Thymus (tissue), 11 donors: ENCODE measurements around the gene MYO1D. TPM values are rescaled to one million over a fixed set of nuclear protein-coding genes. Genes with fewer than 3 reads are reported as not detected.

Experiments used
- DNase-seq, 9 donors: peaks; one replicate each; pipeline ENCODE4 v3.0.0-alpha.2; 2013; ENCODE audit warnings: low spot score in 9 of 9, low read depth in 6 of 9, missing footprints in 1 of 9
- H3K27ac ChIP-seq, 2 donors: one replicate each; pipeline ENCODE4 v1.5.1; 2013; ENCODE audit warnings: control low read depth in 1 of 2, low read depth in 1 of 2, low read length in 1 of 2, mild to moderate bottlenecking in 1 of 2, moderate library complexity in 1 of 2
- H3K27me3 ChIP-seq, 2 donors: one replicate each; pipeline ENCODE4 v1.5.1; 2013; ENCODE audit warnings: low read length in 1 of 2; ENCODE audit not compliant: control insufficient read depth in 2 of 2, insufficient read depth in 1 of 2
- H3K36me3 ChIP-seq, 2 donors: one replicate each; pipeline ENCODE4 v1.5.1; 2013; ENCODE audit warnings: low read length in 1 of 2, mild to moderate bottlenecking in 1 of 2, moderate library complexity in 1 of 2; ENCODE audit not compliant: control insufficient read depth in 2 of 2, insufficient read depth in 2 of 2
- H3K4me1 ChIP-seq, 2 donors: one replicate each; pipeline ENCODE4 v1.5.1; 2013; ENCODE audit warnings: low read length in 2 of 2; ENCODE audit not compliant: control insufficient read depth in 2 of 2, insufficient read depth in 2 of 2
- H3K4me3 ChIP-seq, 2 donors: one replicate each; pipeline ENCODE4 v1.5.1; 2013; ENCODE audit warnings: low read length in 2 of 2, control low read depth in 1 of 2, mild to moderate bottlenecking in 1 of 2
- H3K9me3 ChIP-seq, 2 donors: one replicate each; pipeline ENCODE4 v1.5.1; 2013; ENCODE audit warnings: low read length in 1 of 2, mild to moderate bottlenecking in 1 of 2; ENCODE audit not compliant: control insufficient read depth in 2 of 2, insufficient read depth in 1 of 2
- WGBS: extraction: QIAGEN DNeasy Blood & Tissue Kit; methylation state at CpG from one replicate; pipeline ENCODE4 v1.1.7; 2013; 5-methylcytosine and 5-hydroxymethylcytosine counted together
- polyA plus RNA-seq: library from polyadenylated mRNA; stranded (reverse); fragments of 200-250 nt; gene quantifications from one replicate; pipeline ENCODE4 v1.2.3, GENCODE V29; 2013
- total RNA-seq: library from RNA; stranded (reverse); fragments of 120-200 nt; gene quantifications from one replicate; pipeline ENCODE4 v1.2.4, GENCODE V29; 2013
- donor health status: healthy.

The MYO1D gene
- total and polyA plus RNA-seq, 2 donors, result 5.7 to 12.4 TPM

DNA sequence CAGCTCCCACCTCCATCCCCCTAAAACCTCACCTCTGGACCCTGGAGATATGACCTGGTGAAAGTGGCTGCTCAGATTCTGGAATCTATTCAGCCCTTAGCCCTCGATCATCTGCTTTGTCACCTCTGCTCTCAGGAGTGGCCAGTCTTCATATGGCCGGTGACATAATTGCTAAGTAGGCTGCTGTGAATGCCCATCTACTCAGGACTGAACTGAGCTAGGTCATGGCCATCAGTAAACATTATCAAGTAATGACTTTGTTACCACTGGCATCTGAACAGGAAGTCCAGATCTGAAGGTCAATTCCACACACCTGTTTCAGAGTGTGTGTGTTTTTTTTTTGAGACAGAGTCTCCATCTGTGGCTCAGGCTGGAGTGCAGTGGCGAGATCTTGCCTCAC, 311.5 kb downstream of the MYO1D start:
- no peaks in the 10 kb centered on the region for H3K9me3 ChIP-seq
- no peaks in the 10 kb centered on the region for H3K36me3 ChIP-seq
- 99% methylated on average over 3 of the region's 3 CpGs for WGBS
- H3K27me3 ChIP-seq, result no peaks in the 10 kb centered on the region
- no peak overlapping the region for H3K4me3 ChIP-seq
- H3K4me1 ChIP-seq, result peaks cover 0 to 4% of the 10 kb centered on the region in 2 donors
- DNase-seq, result no peak
- no peak overlapping the region for H3K27ac ChIP-seq

DNA sequence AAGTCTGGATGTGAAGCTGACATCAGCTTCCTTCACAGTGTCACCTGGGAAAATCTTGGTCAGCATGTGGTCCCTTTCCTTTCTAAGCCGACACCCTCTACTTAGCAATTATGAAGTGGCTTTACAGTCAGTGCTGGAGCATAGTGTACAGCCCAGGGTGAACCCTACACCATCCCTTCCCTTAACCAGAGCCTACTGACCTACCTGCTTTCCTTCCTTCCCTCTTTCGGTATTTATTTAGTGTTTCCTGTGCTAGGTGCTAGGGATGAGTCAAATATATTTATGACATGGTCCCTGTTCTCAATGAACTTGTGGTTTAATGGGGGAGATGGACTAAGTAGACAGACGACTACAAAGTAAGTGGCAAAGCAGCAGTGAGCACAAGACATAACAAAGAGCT, 312.6 kb downstream of the MYO1D start:
- Histone ChIP-seq H3K9me3 (no peaks in the 10 kb centered on the region), H3K4me1 (no peaks in the 10 kb centered on the region), H3K4me3 (no peak overlapping the region), H3K27me3 (no peaks in the 10 kb centered on the region), H3K36me3 (no peaks in the 10 kb centered on the region), H3K27ac (no peak overlapping the region)
- 87% methylated on average over 3 of the region's 3 CpGs for WGBS
- DNase-seq, result no peak

DNA sequence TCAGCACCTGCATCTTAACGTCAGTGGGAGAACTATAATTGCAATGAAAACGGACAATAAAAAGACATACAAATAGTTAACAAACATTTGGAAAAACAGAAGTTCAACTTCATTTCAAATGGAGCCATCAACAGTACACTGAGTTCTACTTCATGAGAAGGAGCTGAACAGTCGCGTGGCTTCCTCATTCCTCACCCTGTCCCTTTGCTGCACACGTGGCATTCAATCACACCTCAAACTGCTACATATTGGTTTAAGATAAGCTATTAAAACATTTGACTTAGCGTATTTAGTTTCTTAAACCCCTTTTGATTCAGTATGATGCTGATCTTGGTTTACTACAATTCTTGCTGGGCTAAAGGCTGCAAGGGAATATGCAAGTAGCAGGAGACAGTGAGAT, 313.3 kb downstream of the MYO1D start:
- DNase-seq, result no peak
- 92% methylated on average over 6 of the region's 6 CpGs for WGBS

DNA sequence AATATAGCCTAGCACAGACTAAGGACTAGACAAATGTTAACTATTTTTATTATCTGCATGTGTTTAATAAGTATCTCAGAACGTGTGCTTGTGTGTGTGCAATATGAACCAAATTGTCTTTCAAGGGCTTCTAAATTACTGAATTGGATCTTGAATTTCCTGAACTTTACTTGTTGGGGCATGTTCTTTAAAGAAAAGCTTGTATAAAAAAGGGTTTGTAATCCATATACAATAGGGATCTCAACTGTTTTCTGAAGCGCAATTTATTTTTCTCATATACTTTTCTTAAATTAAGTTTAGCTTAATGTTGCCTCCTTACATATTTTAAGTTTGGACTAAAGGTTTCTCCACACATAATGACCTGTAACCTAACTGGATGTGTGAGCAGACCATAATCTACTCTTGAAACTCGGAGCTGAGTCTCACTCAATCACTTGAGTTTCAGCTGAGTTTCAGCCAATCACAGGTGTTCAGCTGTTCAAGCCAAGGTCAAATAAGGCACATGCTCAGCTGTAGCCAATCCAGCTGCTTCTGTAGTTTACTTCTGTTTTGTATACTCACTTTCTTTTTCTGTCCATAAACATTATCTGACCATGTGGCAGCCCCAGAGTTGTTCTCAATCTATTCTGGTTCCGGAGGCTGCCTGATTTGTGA, 317.8 kb downstream of the MYO1D start:
- no peak overlapping the region for H3K27ac ChIP-seq
- peaks cover 10 to 14% of the 10 kb centered on the region in 2 donors for H3K4me1 ChIP-seq
- DNase-seq, result no peak
- H3K27me3 ChIP-seq, result no peaks in the 10 kb centered on the region
- H3K9me3 ChIP-seq, result no peaks in the 10 kb centered on the region
- 88% methylated on average over 4 of the region's 4 CpGs for WGBS
- H3K4me3 ChIP-seq, result no peak overlapping the region
- H3K36me3 ChIP-seq, result no peaks in the 10 kb centered on the region

More for the DNA sequence above, 313.3 kb downstream of the MYO1D start:
- Histone ChIP-seq H3K27me3 (no peaks in the 10 kb centered on the region), H3K4me1 (peaks cover 2 to 3% of the 10 kb centered on the region in 2 donors), H3K36me3 (no peaks in the 10 kb centered on the region), H3K27ac (no peak overlapping the region), H3K9me3 (no peaks in the 10 kb centered on the region), H3K4me3 (no peak overlapping the region)

DNA sequence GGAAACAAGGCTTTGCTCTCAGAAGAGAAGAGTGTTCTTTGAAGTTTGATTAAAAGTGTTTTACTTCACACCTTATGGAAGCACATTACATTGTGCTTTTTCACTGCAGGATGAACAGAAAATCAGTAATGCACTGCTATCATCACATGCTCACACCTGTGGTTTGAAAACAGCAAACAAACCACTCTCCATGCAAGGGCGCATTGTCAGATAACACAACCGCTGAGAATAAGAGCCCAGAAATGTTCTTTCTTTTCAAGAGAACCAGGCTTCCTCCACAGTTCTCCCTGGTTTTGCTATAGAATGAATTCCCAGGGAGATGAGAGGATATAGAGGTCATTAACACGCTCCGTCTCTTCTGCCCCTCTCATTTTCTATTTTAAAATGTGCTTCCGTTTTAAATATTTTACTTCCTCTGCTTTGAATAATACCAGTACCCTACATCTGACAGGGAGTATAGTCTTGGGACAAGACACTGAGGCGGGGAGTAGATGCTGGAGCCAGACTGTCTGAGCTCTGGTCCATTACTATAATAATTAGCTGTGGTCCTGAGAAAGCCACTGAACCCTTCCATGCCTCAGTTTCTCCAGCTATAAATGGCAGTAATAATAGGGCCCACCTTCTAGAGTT, 318.5 kb downstream of the MYO1D start:
- no peaks in the 10 kb centered on the region for H3K36me3 ChIP-seq

DNA sequence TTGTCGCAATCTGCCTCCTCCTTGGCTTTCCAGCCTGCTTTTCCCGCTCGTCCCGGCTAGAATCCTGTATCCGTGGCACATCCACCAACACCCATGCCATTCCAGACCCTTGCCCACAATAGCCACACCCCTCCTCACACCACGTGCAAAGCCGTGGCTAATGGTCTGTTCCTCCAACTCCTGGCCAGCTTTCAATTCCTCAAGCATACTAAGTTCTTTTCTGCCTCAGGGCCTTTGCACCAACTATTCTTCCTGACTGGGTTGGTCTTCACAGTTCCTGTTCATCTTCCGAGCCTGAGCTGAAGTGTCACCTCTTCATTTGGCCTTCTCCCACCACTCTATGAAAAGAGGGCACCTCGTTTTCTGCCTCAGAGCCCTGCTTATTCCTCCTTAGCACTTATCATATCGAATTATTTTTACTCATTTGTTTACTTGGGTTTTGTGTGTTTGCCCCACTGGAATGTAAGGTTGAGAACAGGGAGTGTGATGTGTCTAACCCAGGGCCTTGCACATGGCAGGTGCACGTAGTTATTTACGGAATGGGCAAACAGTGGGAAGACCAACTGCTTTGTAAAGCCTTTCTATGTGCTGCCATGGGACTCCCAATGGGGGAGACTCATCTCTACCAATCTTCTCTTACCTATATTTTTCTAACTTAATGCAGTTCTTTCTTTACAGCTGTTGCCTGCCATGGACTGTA, 321.2 kb downstream of the MYO1D start:
- DNase-seq, result no peak
- H3K36me3 ChIP-seq, result no peaks in the 10 kb centered on the region
- no peak overlapping the region for H3K27ac ChIP-seq
- peaks cover 16 to 24% of the 10 kb centered on the region in 2 donors for H3K4me1 ChIP-seq
- no peaks in the 10 kb centered on the region for H3K27me3 ChIP-seq
- 98% methylated on average over 12 of the region's 12 CpGs for WGBS
- H3K9me3 ChIP-seq, result no peaks in the 10 kb centered on the region
- no peak overlapping the region for H3K4me3 ChIP-seq

More for the DNA sequence above, 318.5 kb downstream of the MYO1D start:
- Histone ChIP-seq H3K4me3 (no peak overlapping the region), H3K9me3 (no peaks in the 10 kb centered on the region), H3K27ac (peak overlapping the region; percentile 61 to 64), H3K4me1 (peaks cover 10 to 14% of the 10 kb centered on the region in 2 donors), H3K27me3 (no peaks in the 10 kb centered on the region)
- peak in 3 of 9 donors; percentile 20 to 63 (median 27) for DNase-seq
- 56% methylated on average over 6 of the region's 6 CpGs for WGBS

DNA sequence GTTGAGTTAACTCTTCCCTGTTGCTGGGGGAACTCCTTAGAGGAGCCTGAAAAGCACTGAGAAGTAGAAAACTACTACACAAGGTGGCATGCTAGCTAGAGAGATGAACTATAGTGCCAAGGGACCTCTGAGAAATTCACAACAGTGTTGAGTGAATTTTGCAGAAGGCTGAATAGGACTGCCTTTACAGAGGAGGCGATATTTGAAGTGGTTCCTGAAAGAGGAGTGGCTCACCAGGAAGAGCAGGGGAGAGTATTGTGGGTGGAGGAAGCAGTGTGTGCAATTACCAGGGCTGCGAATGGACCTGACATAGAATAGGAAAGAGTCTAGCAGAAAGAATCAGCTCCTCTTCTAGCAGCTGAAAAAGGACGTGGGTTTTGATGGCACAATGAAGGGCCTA, 323.8 kb downstream of the MYO1D start:
- Histone ChIP-seq H3K4me3 (no peak overlapping the region), H3K36me3 (no peaks in the 10 kb centered on the region), H3K27me3 (no peaks in the 10 kb centered on the region), H3K27ac (no peak overlapping the region), H3K9me3 (no peaks in the 10 kb centered on the region), H3K4me1 (peaks cover 9 to 18% of the 10 kb centered on the region in 2 donors)
- WGBS, result 34% methylated on average over 3 of the region's 3 CpGs
- peak in 1 of 9 donors; percentile 52 for DNase-seq

DNA sequence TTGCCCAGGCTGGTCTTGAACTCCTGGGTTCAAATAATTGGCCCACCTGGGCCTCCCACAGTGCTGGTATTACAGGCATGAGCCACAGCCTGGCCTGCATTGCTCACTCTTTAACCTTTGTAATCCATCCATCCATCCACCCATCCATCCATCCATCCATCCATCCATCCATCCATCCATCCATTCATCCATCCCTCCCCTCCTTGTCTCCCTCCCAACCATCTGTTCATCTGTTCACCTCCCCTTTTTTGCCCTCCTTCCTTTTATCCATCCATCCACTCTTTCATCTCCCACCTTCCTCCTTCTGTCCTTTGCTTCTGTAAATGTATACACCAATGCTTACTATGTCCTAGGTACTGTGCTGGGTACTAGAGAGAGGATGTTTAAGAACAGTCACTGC, 324.6 kb downstream of the MYO1D start:
- H3K4me1 ChIP-seq, result peaks cover 6 to 14% of the 10 kb centered on the region in 2 donors

More for the DNA sequence above, 324.6 kb downstream of the MYO1D start:
- H3K27me3 ChIP-seq, result no peaks in the 10 kb centered on the region
- H3K27ac ChIP-seq, result no peak overlapping the region
- H3K4me3 ChIP-seq, result no peak overlapping the region
- no peaks in the 10 kb centered on the region for H3K9me3 ChIP-seq
- no peak for DNase-seq
- H3K36me3 ChIP-seq, result no peaks in the 10 kb centered on the region
